Pancreas (tissue), 10 donors: ENCODE data around the gene MRPS12. TPM values are rescaled to one million over a fixed set of nuclear protein-coding genes. Genes with fewer than 3 reads are reported as not detected.

Experiments used
- ATAC-seq, 4 donors: fragments of 200-7000 bp; cut with Tn5 transposase; one replicate each; pipeline versions ENCODE4 v1.8.0 to v1.9.1; 2020; ENCODE audit warnings: mild to moderate bottlenecking in 4 of 4, moderate library complexity in 4 of 4
- DNase-seq, 6 donors: peaks; one replicate each; pipeline ENCODE4 v3.0.0-alpha.2; 2020
- FAIRE-seq: peaks from 2 replicates; lab custom pipeline; 2012; peaks lifted over from hg19 to GRCh38; lab: Jason Lieb, UNC
- H3K27ac ChIP-seq, 4 donors: fragments of 200-600 bp; sonication (generic); 1 replicate in 3 of 4; 2 replicates in 1 of 4; pipeline versions ENCODE4 v1.5.0 to v1.8.0; 2020
- H3K27me3 ChIP-seq, 4 donors: fragments of 200-600 bp; one replicate each; pipeline ENCODE4 v1.8.0; 2021
- H3K36me3 ChIP-seq, 3 donors: fragments of 200-600 bp; sonication (generic) in 1 of 3; one replicate each; pipeline versions ENCODE4 v1.5.0 to v1.8.0; 2020 to 2021
- H3K4me1 ChIP-seq, 3 donors: fragments of 200-600 bp; one replicate each; pipeline ENCODE4 v1.8.0; 2021
- H3K4me3 ChIP-seq, 4 donors: fragments of 200-600 bp; sonication (generic) in 2 of 4; one replicate each; pipeline versions ENCODE4 v1.5.0 to v1.8.0; 2020 to 2021
- H3K9me3 ChIP-seq, 4 donors: fragments of 200-600 bp; one replicate each; pipeline ENCODE4 v1.8.0; 2021
- WGBS, 2 donors: extraction: QIAGEN DNeasy Blood & Tissue Kit; methylation state at CpG; one replicate each; pipeline ENCODE4 v1.1.7; 2013; 5-methylcytosine and 5-hydroxymethylcytosine counted together
- intact Hi-C, 3 donors: fragments of 100-400 bp; cut with DNase I; formaldehyde crosslinking; loops; one replicate each; pipeline versions ENCODE4 v1.11.1 to v1.14.2; 2022
- polyA plus RNA-seq, 2 donors: library from polyadenylated mRNA; stranded (reverse); fragments of 200-250 nt; gene quantifications; one replicate each; pipeline ENCODE4 v1.2.3, GENCODE V29; 2013
- total RNA-seq, 6 donors: library from RNA; stranded (reverse); fragmentation: NEBNext Ultra II Directional in 4 of 6; extraction: Animal tissue kit (Norgen Biotek cat#: 25700) in 4 of 6; gene quantifications; one replicate each; pipeline versions ENCODE4 v1.2.1 to v1.2.4, GENCODE V29; 2021 to 2023
- TF ChIP-seq, protein P1 (sequence below), 4 donors: fragments of 200-600 bp; sonication (generic) in 3 of 4; IDR thresholded peaks; one replicate each; pipeline versions ENCODE4 v1.5.0 to v1.8.0; 2021; ENCODE audit warnings: antibody characterized with exemption in 4 of 4
- donor health status: healthy with polysubstance abuse.
- donor health status: DM: no; HTN: no; CAD: no; lungs with moderate emphysema.
- donor health status: DM: no; HTN: no; CAD: no.
- donor health status: control.
- donor health status: control.
- donor health status: Bipolar disorder and iron deficiency.
- donor health status: DM: yes; HTN: yes; CAD: no.
- donor health status: DM: no; HTN: no; CAD: no.
- donor health status: DM: no; HTN: no; CAD: no.
- donor health status: DM: yes; HTN: yes; CAD: no.

Gene MRPS12
- total and polyA plus RNA-seq, 8 donors = 9.8 to 19.5 (median 14.3) TPM

DNA sequence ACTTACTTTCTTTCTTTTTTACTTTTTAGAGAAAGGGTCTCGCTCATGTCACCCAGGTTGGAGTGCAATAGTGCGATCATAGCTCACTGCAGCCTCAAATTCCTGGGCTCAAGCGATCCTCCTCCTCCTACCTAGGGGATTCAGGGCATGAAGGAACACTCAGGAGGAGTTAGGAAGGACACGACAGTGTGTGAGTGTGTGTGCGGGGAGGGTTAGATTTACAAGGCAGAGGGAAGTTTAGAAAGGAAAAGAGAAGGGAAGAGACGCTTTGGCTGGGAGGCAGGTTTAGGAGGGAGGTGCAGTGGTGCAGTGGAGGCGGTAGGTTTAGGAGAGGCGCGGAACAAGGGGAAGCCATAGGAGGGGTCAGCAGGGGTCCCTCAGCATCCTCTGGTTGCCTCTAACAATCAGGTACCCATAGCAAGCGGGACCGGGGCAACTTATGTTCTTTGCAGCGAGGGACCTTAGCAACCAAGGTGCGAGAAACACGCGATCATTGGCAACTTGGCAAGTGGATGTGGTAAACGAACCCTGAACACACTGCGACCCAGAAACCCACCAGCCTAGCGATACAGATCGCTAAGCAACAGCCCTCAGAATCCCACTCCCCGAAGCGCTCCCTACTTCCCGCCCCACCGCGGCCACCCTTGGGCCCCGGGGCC lies 31.8 kb upstream of the MRPS12 start:
- Histone ChIP-seq H3K9me3 (no peaks in the 10 kb centered on the region), H3K27ac (peak overlapping the region; percentile 38 to 82 (median 69)), H3K4me3 (peak overlapping the region; percentile 54 to 96 (median 78)), H3K4me1 (peaks cover 0 to 19% (median 5%) of the 10 kb centered on the region in 3 donors), H3K36me3 (no peaks in the 10 kb centered on the region), H3K27me3 (no peaks in the 10 kb centered on the region)
- peak; percentile 2 to 3 (median 3) for ATAC-seq
- TF ChIP-seq, protein P1, sequence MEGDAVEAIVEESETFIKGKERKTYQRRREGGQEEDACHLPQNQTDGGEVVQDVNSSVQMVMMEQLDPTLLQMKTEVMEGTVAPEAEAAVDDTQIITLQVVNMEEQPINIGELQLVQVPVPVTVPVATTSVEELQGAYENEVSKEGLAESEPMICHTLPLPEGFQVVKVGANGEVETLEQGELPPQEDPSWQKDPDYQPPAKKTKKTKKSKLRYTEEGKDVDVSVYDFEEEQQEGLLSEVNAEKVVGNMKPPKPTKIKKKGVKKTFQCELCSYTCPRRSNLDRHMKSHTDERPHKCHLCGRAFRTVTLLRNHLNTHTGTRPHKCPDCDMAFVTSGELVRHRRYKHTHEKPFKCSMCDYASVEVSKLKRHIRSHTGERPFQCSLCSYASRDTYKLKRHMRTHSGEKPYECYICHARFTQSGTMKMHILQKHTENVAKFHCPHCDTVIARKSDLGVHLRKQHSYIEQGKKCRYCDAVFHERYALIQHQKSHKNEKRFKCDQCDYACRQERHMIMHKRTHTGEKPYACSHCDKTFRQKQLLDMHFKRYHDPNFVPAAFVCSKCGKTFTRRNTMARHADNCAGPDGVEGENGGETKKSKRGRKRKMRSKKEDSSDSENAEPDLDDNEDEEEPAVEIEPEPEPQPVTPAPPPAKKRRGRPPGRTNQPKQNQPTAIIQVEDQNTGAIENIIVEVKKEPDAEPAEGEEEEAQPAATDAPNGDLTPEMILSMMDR (IDR thresholded peaks at IDR 0.05) = no peak
- intact Hi-C loops = no loop called here
- DNase-seq = peak in 2 of 6 donors; percentile 35 to 50
- 5 to 7% methylated on average over 23 to 25 of the region's 25 CpGs for WGBS, 2 donors
- FAIRE-seq = no peak

DNA sequence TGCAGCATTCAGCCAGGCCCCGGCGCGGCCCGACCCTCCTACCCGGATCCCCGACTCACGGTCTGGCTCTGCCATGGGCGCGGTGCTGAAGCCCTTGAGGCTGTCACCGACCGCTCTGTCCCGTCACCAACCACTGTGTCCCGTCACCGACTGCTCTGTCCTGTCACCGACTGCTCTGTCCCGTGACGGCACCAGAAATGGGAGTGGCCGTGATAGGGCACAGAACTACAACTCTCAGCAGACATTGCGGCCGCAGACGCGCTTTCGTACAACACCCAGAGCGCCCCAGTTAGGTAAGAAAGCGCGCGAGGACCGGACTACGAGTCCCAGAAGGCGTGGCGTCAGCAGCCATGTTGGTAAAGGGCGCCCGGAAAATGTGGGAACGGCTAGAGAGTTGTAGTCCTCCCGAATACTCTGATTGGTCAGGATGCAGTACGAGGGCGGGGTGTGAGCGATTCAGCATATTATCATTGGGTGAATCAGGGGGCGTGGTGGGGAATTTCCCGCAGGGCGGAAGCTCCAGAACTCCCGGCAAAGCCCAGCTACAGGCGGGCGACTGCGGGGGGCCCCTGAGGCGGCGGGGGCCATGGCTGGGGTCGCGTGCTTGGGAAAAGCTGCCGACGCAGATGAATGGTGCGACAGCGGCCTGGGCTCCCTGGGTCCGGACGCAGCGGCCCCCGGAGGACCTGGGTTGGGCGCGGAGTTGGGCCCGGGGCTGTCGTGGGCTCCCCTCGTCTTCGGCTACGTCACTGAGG lies 31.1 kb upstream of the MRPS12 start, which contains the start of the genes NFKBIB and SIRT2:
Gene NFKBIB, plus strand, starts transcription at position 523 of the 755 bp plus-strand sequence. Its CDS starts 64 bp downstream, at position 587.
Gene SIRT2, minus strand, starts transcription at position 172 of the 755 bp plus-strand sequence. Its CDS starts 97 bp downstream, at position 75.
- Histone ChIP-seq H3K4me1 (peaks cover 0 to 19% (median 5%) of the 10 kb centered on the region in 3 donors), H3K36me3 (no peaks in the 10 kb centered on the region), H3K9me3 (no peaks in the 10 kb centered on the region), H3K4me3 (peak within 1 kb of the TSS; percentile 55 to 96 (median 78)), H3K27me3 (no peaks in the 10 kb centered on the region), H3K27ac (peak within 1 kb of the TSS; percentile 73 to 87 (median 83))
- TF ChIP-seq, protein P1 (IDR thresholded peaks at IDR 0.05) = no peak
- peak; percentile 92 to 100 (median 100) for DNase-seq
- intact Hi-C loops = no loop called here
- peak; percentile 94 to 98 (median 96) for ATAC-seq
- WGBS, 2 donors = 0 to 1% methylated on average over 56 to 64 of the region's 64 CpGs
- peak; percentile 95 for FAIRE-seq

DNA sequence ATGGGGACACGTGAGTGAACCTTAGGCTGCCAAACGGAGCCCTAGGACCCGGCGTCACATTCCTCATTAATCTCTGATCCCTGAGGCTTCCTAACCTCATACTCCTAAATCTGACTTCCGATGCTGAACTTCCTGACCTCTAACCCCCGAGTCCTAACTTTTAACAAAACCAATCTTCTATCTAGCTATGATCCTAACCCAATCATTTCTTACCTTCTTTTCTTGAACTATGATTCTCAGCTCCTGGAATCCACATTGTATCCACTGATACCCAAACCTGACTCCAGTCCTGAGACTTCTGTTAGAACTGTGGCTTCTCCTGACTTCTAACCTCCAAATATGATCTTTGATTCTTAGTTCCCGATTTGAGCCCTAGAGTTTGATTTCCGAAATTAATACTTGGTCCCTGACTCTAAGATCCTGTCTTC lies 30.5 kb upstream of the MRPS12 start:
- DNase-seq = no peak
- TF ChIP-seq, protein P1 (IDR thresholded peaks at IDR 0.05) = no peak
- no peak for FAIRE-seq
- H3K4me3 ChIP-seq = peak overlapping the region; percentile 55 to 96 (median 73)
- ATAC-seq = no peak
- peak overlapping the region; percentile 73 to 87 (median 83) for H3K27ac ChIP-seq
- no peaks in the 10 kb centered on the region for H3K27me3 ChIP-seq
- H3K4me1 ChIP-seq = peaks cover 0 to 19% (median 5%) of the 10 kb centered on the region in 3 donors
- WGBS, 2 donors = 0 to 2% methylated on average over 8 of the region's 8 CpGs
- peaks cover 0 to 4% (median 0%) of the 10 kb centered on the region in 3 donors for H3K36me3 ChIP-seq
- H3K9me3 ChIP-seq = no peaks in the 10 kb centered on the region
- intact Hi-C loops = no loop called here

DNA sequence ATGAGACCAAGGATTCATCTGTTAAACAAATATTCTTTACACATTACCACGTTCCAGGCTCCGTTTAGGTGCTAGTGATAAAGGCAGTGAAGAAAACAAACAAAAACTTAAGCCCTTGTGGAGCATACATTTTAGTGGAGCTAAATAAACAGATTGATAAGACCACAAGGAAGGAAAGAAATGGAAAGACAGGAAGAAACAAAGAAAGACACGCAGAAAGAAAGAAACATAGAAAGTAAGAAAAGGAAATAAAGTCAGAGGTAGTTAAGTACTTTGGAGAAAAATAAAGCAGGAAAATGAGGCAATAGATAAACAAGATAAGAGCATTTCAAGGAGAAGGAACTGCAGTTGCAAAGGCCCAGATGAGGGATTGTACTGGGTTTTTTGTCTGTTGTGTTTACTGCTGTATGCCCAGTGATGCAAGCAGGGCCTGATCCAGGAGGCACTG lies 30.0 kb upstream of the MRPS12 start:
- no peaks in the 10 kb centered on the region for H3K27me3 ChIP-seq
- TF ChIP-seq, protein P1 (IDR thresholded peaks at IDR 0.05) = no peak
- peak overlapping the region in 3 of 4 donors; percentile 66 to 96 (median 80) for H3K4me3 ChIP-seq
- H3K36me3 ChIP-seq = peaks cover 0 to 9% (median 5%) of the 10 kb centered on the region in 3 donors
- no peaks in the 10 kb centered on the region for H3K9me3 ChIP-seq
- FAIRE-seq (no peak), ATAC-seq (no peak), DNase-seq (no peak)
- peak overlapping the region in 3 of 4 donors; percentile 73 to 84 (median 82) for H3K27ac ChIP-seq
- intact Hi-C loops = no loop called here
- peaks cover 0 to 19% (median 5%) of the 10 kb centered on the region in 3 donors for H3K4me1 ChIP-seq
- WGBS, 2 donors = 5 to 12% methylated on average over 3 of the region's 3 CpGs
